ENCODE measurements around the gene WFIKKN2.

The WFIKKN2 gene

GRCh38 chr17:50792132-50792531 is 43.3 kb upstream of the WFIKKN2 start:
- Histone ChIP-seq H3K9me3 (ENCODE audit: control insufficient read depth, low read length) (no peaks in the 10 kb centered on the region), H3K27me3 (ENCODE audit: control insufficient read depth, insufficient read depth, low read length) (no peaks in the 10 kb centered on the region), H2AFZ (no peak overlapping the region), H3K4me1 (no peaks in the 10 kb centered on the region), H3K36me3 (ENCODE audit: control insufficient read depth, insufficient read depth, low read length) (no peaks in the 10 kb centered on the region), H3K4me2 (ENCODE audit: low read length) (no peak overlapping the region), H3K4me3 (ENCODE audit: low read depth, low read length) (no peak overlapping the region), H3K27ac (no peak overlapping the region), H3K9ac (no peak overlapping the region), H3K79me2 (no peaks in the 10 kb centered on the region)
- TF ChIP-seq, protein P1, sequence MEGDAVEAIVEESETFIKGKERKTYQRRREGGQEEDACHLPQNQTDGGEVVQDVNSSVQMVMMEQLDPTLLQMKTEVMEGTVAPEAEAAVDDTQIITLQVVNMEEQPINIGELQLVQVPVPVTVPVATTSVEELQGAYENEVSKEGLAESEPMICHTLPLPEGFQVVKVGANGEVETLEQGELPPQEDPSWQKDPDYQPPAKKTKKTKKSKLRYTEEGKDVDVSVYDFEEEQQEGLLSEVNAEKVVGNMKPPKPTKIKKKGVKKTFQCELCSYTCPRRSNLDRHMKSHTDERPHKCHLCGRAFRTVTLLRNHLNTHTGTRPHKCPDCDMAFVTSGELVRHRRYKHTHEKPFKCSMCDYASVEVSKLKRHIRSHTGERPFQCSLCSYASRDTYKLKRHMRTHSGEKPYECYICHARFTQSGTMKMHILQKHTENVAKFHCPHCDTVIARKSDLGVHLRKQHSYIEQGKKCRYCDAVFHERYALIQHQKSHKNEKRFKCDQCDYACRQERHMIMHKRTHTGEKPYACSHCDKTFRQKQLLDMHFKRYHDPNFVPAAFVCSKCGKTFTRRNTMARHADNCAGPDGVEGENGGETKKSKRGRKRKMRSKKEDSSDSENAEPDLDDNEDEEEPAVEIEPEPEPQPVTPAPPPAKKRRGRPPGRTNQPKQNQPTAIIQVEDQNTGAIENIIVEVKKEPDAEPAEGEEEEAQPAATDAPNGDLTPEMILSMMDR (IDR thresholded peaks at IDR 0.05): no peak

DNA sequence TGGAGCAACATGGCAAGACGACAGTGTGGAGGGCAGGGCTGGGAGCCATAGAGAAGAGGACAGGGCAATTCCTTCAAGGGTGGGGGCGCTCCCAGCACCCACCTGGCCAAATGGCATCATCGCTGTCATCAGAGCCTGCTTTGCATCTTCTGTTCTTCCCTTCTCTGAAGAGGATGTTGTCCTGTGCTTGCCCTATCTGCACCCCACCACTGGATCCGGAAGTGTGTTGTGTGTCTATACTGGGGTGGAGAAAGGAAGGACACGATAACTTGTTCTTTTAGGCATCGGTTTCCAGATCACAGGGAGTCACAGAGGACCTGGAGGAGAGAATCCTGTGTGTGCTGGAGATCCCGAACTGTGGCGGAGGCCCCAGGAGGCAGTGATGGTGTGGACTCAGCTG is 42.4 kb upstream of the WFIKKN2 start:
- H3K4me1 ChIP-seq: no peaks in the 10 kb centered on the region
- no peak overlapping the region for H3K27ac ChIP-seq
- H3K9ac ChIP-seq: no peak overlapping the region
- TF ChIP-seq, protein P1 (IDR thresholded peaks at IDR 0.05): no peak
- H2AFZ ChIP-seq: no peak overlapping the region
- H3K27me3 ChIP-seq (ENCODE audit: control insufficient read depth, insufficient read depth, low read length): no peaks in the 10 kb centered on the region
- H3K4me2 ChIP-seq (ENCODE audit: low read length): no peak overlapping the region
- H3K9me3 ChIP-seq (ENCODE audit: control insufficient read depth, low read length): no peaks in the 10 kb centered on the region
- H3K36me3 ChIP-seq (ENCODE audit: control insufficient read depth, insufficient read depth, low read length): no peaks in the 10 kb centered on the region
- H3K4me3 ChIP-seq (ENCODE audit: low read depth, low read length): no peak overlapping the region
- H3K79me2 ChIP-seq: no peaks in the 10 kb centered on the region

DNA sequence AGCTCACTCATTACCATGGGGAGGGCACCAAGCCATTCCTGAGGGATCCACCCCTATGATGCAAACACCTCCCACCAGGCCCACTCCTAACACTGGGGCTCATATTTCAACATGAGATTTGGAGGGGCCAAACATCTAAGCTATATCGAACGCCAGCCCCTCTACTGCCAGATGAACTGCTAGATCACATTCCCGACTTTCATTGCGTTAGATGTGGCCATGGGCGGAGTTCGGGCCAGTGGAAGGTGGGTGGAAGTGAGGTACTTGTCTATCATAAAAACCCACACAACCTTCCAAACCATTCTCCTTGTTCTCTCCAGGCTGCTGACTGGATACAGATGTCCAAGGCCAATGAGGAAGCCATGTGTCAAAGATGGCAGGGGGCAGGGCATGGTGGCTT is 41.0 kb upstream of the WFIKKN2 start:
- Histone ChIP-seq H3K36me3 (ENCODE audit: control insufficient read depth, insufficient read depth, low read length) (no peaks in the 10 kb centered on the region), H3K4me1 (no peaks in the 10 kb centered on the region), H2AFZ (no peak overlapping the region), H3K9ac (no peak overlapping the region), H3K79me2 (no peaks in the 10 kb centered on the region), H3K4me2 (ENCODE audit: low read length) (no peak overlapping the region), H3K9me3 (ENCODE audit: control insufficient read depth, low read length) (no peaks in the 10 kb centered on the region), H3K27ac (no peak overlapping the region), H3K4me3 (ENCODE audit: low read depth, low read length) (no peak overlapping the region), H3K27me3 (ENCODE audit: control insufficient read depth, insufficient read depth, low read length) (no peaks in the 10 kb centered on the region)
- TF ChIP-seq, protein P1 (IDR thresholded peaks at IDR 0.05): no peak

DNA sequence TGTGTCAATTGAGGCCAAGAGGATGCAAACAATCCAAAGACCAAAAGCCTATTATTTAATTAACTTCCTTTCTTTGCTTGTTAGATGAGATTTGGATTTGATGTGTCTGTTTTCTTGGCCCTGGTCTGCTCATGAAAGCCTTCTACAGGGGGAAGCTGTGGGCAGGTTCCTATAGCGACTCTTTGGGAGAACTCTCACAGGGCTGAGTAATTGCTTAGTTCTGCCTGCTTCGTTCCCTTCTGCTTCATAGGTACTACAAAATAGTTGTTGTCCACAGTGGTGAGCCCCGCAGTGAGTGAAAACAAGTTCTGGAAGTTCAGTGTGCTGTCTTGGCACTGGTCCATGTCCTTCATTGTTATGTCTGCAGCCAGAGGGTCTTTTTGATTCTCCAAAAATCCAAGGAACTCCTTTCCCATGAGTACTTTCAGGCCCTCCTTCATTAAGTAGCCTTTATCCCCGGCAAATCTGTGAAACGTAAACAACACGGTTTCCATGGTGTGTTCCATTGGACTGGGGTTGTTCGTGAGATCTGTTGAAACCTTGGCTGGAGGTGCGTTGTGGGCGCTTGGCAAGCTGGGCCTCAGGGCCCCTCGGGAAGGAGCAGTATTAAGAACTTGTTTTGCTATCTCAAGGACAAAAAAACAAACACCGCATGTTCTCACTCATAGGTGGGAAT is 38.1 kb upstream of the WFIKKN2 start:
- Histone ChIP-seq H2AFZ (peak overlapping the region; percentile 8), H3K79me2 (no peaks in the 10 kb centered on the region), H3K4me1 (no peaks in the 10 kb centered on the region), H3K9ac (no peak overlapping the region), H3K4me2 (ENCODE audit: low read length) (no peak overlapping the region), H3K27me3 (ENCODE audit: control insufficient read depth, insufficient read depth, low read length) (no peaks in the 10 kb centered on the region), H3K9me3 (ENCODE audit: control insufficient read depth, low read length) (no peaks in the 10 kb centered on the region), H3K36me3 (ENCODE audit: control insufficient read depth, insufficient read depth, low read length) (no peaks in the 10 kb centered on the region), H3K4me3 (ENCODE audit: low read depth, low read length) (no peak overlapping the region), H3K27ac (no peak overlapping the region)
- TF ChIP-seq, protein P1 (IDR thresholded peaks at IDR 0.05): no peak
